Measurements from ENCODE around the gene ARHGEF17.
A peak's percentile ranks its signal among the peaks of the same experiment; 100 is the strongest.

ARHGEF17 gene

GRCh38 chr11:73331138-73331916, 23.3 kb downstream of the ARHGEF17 start:
- ATAC-seq: no peak

DNA sequence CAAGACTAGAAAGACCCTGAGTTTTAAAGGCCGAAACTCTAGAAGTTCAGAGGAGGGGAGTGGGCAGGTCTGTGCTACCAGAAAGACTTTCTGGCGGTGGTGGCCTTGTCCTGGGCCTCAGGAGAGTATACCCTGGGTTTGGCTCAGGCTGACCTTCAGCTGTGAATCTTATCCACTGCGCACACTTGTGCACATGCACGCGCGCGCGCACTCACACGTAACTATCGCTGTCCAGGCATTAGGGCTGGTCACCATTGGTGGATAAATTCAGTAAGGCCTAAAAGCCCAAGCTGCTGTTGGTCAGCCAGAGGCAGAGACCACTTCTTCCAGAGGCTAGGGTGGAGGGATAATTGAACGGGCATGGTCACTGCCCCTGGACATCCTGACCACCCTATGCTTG, 25.1 kb downstream of the ARHGEF17 start:
- no peak for ATAC-seq

- no peak for ATAC-seq
Measured at GRCh38 chr11:73333640-73334383, 25.7 kb downstream of the ARHGEF17 start.

DNA sequence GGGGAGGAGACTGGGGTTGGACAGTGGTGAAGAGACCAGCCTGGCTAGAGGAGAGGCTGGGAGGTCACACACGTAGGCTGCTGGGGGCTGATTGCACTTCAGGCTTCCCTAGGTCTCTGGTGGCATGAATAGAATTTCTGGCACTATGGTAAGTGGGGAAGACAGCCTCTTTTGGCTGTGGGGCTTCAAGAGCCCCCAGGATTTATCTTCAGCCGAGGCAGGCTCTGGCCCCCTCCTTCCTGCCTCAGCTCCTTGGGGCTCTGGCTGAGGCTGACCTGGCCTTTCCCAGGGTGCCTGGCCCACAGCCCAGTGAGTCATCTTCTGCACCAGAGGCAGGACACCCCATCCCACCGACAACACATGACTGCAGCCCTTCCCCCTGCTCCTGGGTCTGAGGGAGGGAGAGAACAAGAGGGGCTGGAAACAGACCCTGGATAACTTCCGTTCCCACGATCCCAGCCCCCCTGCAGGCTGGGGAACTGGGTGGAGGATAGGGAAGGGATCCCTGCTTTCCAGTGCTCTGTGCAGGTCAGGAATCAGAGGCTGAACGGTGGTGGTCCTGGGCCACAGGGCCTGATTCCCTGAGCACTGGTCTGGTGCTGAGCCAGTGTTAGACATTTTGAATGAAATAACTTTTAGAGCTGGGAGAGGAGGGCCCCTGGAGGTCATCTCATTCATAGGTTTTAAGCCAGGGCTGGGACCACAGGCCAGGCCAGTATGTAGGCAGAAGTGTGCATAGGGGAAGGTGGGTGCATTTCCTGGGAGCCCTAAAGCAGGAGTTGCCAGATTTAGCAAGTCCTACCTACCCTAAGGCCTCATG, 26.5 kb downstream of the ARHGEF17 start:
- ATAC-seq: no peak

DNA sequence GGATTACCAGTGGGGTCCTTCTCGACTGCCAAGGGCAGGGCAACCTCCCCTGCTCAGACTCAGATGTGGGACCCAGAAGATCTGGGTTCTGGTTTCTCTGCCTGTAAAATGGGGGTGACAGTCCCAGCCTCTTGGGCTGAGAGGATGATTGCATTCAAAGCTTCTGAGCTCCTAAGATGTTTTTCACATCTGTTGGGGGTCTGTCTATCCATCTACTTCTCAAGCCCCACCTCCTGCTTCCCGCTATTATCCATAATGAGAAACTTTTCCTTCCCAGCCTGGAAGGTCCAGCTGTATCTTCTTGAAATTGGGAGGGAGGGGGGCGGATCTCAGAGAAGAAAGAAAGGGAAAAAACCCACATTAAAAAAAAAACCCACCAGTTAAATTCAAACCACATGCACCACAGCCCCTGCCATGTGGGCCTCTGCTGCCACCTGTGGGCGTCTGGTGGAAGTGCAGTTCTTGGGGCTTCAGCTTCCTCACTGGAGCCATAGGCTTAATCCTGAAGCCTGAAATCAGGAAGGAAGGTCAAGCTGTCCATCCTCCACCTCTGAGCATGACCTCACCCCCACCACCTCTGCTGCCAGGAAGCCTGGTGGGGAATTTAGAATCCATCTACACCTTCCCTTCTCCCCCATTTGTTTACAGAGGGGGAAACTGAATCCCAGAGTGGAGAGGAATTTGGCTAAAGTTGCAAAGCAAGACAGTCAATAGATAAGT, 27.3 kb downstream of the ARHGEF17 start:
- peak; percentile 56 to 70 for ATAC-seq

GRCh38 chr11:73337846-73338245, 29.8 kb downstream of the ARHGEF17 start:
- ATAC-seq: no peak

GRCh38 chr11:73338279-73338678, 30.2 kb downstream of the ARHGEF17 start:
- no peak for ATAC-seq

- ATAC-seq: no peak
Measured at GRCh38 chr11:73340164-73340563, 32.1 kb downstream of the ARHGEF17 start.

DNA sequence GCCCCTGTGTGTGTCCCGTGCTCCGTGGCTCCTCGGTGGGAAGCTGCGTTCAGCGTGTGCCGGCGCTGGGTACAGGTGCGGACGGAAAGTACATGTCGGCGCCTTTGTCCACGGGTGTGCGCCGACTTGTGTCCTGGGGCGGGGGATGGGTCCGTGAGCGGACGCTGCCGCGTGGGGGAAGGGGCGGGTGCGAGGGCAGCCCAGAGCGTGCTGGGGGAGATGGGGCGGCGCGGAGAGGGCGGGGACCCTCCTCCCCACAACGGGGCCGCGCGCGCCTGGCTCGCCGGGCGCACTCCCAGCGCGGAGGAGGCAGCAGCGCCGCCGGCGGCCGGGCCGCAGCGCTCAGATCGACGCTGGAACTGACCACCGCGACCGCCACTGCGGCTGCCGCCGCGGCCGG, 34.6 kb downstream of the ARHGEF17 start:
- no peak for ATAC-seq

DNA sequence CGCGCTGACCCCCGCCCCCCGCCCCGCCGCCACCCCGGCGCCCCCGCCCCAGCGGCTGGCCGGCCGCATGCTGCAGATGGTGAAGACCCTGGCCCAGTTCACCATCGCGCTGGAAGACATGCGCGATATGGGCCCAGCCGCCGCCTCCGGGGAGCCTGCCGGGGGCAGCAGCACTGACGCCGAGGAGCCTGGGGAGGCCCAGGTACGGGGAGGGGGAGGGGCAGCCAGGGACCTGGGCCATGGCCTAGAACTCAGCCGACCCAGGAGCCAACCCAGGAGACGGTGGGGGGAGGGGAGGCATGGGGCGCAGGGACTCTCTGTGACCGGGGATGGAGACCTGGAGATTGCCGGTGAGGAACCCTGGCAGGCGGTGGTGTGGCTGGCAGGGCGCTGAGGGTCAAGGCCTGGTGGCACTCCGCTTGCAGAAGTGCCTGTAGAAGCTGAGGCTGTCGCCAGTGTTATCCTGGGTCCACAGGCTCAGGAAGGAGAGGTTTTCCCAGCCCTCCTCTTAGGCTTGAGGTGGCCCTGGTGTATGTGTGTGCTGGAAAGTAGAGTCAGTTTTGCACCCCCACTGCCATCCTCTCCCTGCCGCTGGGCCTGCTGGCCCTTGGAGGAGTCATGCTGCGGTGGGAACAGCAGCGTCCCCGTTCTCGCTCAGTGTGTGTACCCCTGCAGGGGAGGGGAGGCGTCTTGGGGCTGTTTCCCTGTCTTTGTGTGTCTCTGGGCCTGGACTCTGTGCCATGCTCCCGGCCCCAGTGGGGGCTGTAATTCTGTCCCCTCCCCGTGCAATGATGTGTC, 35.2 kb downstream of the ARHGEF17 start:
- no peak for ATAC-seq

GRCh38 chr11:73344191-73344607, 36.1 kb downstream of the ARHGEF17 start:
- ATAC-seq: no peak

DNA sequence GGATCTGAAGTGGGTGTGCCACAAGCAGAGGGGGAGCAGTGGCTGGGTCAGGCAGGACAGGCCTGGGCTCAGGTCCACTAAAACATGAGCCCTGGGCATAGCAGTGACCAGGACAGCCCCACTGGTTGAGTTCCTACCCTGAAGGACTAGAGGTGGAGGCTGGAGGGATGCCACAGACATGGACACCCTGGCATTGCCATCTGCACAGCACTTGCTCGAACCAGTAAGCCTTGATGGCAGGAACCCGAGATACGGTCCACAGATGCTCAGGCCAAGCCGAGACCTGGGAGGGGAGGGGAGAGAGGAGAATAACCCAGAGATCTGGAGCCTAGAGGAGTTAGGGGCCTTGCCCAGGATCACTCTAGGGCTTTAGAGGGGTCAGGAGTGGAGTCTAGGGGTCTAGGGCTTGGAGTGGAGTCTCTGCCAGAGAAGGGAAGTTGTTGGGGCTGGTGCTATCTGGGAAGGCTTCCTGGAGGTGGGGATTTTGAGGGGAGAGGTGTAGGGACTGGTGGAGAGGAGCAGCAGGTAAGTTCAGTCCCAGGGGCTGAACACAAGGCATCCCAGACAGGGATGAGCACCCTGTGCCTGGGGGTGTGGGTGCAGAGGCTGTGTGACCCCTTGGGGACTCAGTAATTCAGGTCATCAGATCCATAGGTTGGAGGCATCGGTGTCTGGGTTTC, 37.5 kb downstream of the ARHGEF17 start:
- ATAC-seq: no peak

DNA sequence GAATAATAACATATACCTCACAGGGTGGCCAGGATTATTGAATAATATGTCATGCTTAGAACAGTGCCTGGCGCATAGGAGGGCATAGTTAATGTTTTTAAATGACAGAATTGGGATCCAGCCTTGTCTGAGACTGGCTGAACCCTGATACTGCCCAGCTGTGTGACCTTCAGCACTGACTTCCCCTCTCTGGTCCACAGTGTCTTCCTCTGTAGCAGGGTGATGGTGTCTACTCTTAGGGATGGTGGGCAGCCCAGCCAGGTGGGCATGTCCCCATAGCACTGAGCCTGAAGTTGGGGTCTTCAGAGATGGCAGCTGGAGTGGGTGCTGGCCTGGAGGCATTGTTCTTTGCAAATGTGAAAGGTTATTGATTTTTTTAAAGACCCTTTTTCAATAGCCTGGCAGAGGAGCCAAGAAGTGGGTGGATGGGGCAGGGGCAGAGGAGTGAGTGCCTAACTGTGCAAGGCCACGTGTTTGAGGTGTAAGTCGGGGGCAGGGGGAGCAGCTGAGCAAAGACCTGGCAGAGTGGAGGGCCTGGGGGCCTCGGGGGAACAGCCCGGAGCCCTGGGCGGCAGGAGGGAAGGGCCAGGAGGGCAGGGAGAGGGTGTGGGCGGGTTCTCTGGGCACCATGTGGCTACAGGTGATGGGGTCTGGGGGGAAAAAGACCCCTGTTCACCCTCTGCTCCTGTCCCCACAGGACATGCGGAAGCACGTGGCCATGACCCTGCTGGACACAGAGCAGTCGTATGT, 38.3 kb downstream of the ARHGEF17 start:
- ATAC-seq: no peak

- no peak for ATAC-seq
Measured at GRCh38 chr11:73347067-73347466, 39.0 kb downstream of the ARHGEF17 start.

- ATAC-seq: no peak
Measured at GRCh38 chr11:73348838-73349237, 40.8 kb downstream of the ARHGEF17 start.

DNA sequence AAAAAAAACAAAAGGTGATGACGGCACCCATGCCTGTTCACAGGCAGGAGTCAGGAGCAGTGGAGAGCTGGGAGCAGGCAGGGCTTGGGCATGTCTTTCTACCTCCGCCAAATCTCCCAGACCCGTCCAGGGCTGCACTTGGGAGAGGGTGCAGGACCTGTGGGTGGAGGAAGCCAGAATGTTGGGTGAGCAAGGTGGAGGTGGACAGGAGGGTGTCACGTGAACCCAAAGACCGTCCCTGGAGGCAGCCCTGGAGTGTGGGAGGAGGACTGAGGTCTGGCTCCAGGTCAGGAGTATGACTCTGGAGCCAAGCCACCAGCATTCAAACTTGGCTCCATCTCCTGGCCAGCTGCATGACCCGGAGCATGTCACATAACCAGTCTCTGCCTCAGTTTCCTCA, 41.6 kb downstream of the ARHGEF17 start:
- ATAC-seq: no peak

DNA sequence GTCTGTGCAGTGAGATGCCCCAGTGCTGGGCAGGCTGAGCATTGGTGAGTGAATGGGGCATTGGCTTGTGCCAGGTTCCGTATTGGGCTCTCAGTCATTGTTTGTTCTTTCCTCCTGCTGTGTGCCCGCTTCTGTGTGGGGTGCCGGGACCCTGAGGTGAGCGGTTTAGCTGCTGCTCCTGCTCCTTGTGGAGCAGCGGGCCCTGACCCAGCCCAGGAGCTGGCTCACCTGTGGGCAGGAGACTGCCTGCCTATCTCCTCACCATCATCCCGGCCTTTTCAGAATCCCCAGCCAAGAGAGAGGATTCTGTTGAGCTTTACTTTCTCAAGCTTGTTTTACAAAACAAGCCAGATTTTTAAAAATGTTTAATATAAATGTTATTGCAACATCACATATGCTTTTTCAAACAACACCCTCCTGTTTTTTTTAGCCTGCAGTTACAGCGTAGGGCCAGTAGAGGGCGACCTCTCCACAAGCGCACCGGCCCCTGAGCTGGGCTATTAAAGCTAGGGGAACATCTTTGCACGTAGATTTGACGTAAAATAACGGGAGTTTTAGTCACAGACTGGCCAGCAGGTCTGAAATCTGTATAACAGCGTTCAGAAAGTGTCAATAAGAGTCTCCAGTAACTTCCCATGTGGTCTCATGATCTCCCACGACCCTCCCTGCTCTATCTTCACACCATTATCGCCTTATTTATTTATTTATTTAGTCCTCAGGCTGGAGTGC, 43.0 kb downstream of the ARHGEF17 start:
- ATAC-seq: peak; percentile 64 to 67

- ATAC-seq: no peak
Measured at GRCh38 chr11:73353422-73353821, 45.3 kb downstream of the ARHGEF17 start.

DNA sequence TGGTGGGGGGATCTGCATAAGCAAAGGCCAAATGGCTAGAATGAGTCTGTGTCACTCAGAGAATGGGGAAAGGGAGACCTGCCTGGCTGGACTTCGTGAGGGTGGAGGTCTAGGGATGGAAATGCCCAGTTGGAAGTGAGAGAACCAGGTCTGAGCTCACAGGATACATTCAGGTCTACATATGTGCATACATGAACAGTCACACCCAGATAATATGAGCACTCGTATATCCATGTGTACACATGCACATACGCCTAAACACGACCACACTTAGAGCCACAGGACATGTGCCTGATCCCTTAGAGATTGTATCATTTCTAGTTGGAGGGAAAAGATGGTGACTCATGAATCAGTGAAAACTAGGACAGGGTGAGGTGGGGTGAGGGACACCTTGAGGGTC, 47.0 kb downstream of the ARHGEF17 start:
- no peak for ATAC-seq

Measured in activated CD4-positive, CD25-positive, alpha-beta regulatory T cell treated with anti-CD3 and anti-CD28 coated beads, Interleukin-2, amount 50 U/mL, for 24 hours (primary cell).